CD4-positive, alpha-beta T cell treated with Interleukin-15 for 1 hour (primary cell): ENCODE measurements around the gene PPM1A.
"Not testable (repeated sequence)": the region's sequence is repeated elsewhere in the genome, so short reads cannot be mapped to it uniquely, and the experiment has no call there.

Experiments
- DNase-seq: peaks from one replicate; pipeline ENCODE4 v3.0.0-alpha.2; 2020

The PPM1A gene

DNA sequence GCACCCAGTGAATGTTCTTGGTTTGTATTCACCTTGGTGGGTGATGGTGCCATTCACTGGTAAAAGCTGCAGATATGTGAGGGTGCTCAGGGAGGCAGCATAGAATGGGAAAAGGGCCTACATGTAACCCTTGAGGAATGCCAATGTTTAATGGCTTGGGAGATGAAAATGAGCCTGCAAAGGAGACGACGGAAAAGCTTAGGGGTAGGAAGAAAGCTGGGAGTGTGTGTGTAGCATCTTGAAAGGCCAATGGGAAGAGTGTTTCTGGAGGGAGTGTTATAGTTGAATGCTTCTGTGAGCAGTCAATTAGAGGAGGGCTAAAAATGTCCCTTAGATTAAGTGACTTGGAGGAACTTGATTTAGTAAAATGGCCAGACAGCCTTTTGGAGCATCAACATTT, 24.9 kb downstream of the PPM1A start:
- DNase-seq: no peak

DNA sequence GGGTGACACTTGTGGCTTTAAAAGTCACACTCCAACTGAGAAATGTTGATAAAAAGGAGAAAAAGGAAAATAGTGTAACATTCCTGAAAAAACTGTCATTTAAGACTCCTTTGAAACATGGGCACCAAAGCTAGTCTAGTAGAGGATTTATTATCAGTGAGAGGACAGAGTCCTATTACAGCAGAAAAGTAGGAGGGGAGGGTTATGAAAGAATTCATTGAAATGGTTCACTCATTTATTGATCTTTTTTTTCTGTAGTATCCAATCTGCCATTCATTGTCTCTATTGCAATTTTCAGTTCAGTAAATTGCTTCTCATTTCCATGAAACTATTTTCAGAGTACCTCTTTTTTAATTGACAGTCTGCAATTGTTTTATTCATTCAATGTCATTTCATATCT, 25.4 kb downstream of the PPM1A start:
- no peak for DNase-seq

GRCh38 chr14:60275932-60276331, 26.9 kb downstream of the PPM1A start:
- no peak for DNase-seq

DNA sequence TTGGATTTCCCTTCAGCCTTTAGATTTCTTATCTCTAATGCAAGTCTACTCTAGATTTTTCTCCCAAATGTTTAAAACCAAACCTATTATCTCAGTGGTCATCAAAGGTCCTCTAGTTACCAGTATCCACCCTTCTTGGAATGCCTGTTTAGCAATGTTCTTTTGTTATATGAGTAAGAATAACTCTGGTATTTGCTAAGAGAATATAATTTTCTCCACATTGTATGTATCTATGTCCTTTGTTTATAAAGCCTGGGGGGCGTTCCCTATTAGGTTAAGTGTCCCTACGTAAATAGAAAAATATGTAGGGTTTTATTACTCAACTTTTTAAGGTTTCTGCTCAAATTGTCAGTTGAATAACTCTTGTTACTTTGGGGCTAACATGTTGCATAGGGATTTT, 27.3 kb downstream of the PPM1A start:
- DNase-seq: no peak

GRCh38 chr14:60277605-60278190, 28.7 kb downstream of the PPM1A start:
- no peak for DNase-seq

GRCh38 chr14:60278350-60278749, 29.3 kb downstream of the PPM1A start:
- DNase-seq: no peak

DNA sequence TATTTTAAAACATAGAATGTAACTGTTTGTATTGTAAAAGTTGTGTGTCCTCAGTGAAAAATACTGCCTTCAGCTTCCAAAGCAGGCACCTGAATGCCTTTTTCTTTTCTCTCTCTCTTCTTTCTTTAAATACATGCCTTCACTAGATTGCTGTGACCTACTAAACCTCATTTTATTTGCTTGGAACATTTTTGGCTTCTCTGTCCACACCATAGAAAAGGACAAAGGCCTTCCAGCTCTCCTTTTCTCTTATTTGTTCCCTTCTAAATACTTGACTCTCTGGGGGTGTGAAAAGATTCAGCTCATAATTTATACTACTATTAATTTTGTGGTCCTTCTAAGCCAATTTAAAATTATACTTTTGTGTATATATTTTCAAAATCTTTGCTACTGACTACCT, 38.4 kb downstream of the PPM1A start:
- DNase-seq: no peak

GRCh38 chr14:60288279-60288678, 39.3 kb downstream of the PPM1A start:
- no peak for DNase-seq

GRCh38 chr14:60294411-60295069, 45.5 kb downstream of the PPM1A start:
- no peak for DNase-seq

GRCh38 chr14:60300019-60300418, 51.0 kb downstream of the PPM1A start:
- DNase-seq: no peak

DNA sequence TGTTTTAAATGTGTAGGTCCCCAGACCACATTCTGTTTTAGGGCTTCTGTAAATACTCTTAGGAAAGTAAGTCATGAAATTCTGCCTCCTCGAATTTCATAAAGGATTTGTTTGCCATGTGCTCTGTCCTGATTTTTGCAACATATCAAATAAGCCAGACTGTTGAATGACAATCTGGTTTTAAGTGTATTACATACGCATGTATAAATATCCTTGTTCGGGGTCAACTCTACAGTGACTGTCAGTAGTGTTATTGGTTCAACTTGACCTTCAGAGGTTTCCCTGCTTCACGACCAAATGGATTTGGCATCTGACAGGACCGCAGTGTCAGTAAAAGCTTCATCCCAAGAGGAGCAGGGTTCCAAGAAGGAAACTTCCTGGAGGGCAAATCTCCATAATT, 52.7 kb downstream of the PPM1A start:
- no peak for DNase-seq

DNA sequence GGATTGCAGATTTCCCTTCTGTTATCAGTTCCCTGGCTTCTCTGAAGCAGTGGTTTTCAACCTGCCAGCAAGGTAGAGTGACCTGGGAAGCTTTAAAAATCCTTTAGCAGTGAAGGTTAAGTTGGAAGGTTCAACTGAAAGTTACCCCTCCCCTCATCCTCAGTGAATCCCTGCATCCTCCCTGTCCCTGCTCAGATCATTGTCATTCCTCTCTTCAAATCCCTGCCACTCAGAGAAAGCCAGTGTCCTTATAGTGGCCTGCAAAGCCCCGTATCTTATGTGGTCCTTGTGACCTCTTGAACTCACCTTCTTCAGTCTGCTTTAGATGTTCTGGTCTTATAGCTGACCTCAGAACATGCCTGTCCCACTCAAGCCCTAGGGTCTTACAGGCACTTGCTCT, 53.6 kb downstream of the PPM1A start:
- DNase-seq: no peak

DNA sequence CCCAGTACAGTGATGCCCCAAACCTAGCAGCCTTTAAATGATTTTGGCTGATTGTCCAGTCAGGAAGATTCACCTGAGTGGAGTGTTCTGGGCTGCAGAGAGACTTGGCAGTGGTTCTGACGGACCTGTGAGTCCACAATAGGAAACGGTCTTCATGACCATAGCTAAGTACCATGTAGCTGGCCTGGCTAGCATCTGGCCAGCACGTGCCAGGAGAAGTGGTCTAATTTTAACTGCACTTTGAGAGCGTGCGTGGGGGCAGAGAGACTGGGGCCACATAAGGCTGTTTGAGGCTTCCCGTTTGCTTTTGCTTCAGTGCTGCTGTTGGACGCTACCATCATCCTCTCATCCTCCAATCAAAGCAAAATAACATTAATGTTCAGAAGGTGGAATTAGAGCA, 54.7 kb downstream of the PPM1A start:
- DNase-seq: no peak

- no peak for DNase-seq
Observed at GRCh38 chr14:60304509-60304908, 55.5 kb downstream of the PPM1A start.

- no peak for DNase-seq
Observed at GRCh38 chr14:60309867-60310552, 61.0 kb downstream of the PPM1A start.

GRCh38 chr14:60311417-60311816, 62.4 kb downstream of the PPM1A start:
- DNase-seq: no peak

- DNase-seq: no peak
Observed at GRCh38 chr14:60313093-60313492, 64.1 kb downstream of the PPM1A start.

- DNase-seq: no peak
Observed at GRCh38 chr14:60315196-60315990, 66.4 kb downstream of the PPM1A start.

DNA sequence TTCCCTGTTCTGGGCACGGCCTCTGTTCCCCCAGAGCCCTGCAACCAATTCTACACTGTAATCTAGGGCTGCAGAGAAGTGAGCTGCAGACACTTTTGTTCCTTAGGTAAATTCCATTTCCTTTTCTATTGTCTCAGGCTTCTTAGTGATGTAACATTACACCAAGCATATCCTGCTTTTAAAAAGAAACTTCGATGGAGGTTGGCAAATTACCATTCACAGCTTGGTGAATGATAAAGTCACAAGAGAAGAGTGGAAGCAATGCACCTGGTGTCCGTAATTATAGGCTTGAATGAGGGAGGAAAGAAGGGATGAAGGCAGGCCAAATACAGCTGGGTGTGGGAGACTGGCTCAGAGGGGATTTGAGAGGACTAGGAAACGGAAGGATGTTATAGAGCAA, 68.6 kb downstream of the PPM1A start:
- no peak for DNase-seq

GRCh38 chr14:60320860-60321259, 71.8 kb downstream of the PPM1A start:
- DNase-seq: not testable (repeated sequence)

- no peak for DNase-seq
Observed at GRCh38 chr14:60323199-60323896, 74.3 kb downstream of the PPM1A start.

GRCh38 chr14:60324837-60325236, 75.8 kb downstream of the PPM1A start:
- DNase-seq: no peak

DNA sequence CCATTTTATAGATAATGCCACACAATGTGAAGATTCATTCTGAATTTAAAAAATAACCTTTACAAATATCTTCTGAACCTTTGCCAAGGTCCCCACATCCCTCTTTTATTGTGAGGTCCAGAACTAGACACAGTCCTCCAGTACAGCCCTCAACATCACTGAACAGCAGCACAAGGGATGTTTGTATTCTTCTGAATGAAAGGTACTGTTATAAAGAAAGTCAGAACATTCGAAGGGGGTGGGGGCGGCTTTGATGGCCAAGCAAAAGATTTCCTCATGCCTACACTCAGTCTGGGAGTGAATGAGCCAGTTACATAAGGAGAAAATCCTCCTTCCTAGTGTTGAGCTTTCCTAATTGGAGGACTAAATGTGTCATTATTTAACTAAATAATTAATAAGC, 77.3 kb downstream of the PPM1A start:
- no peak for DNase-seq
